BJ (cell line): ENCODE measurements around the gene TIA1. TPM values are rescaled to one million over a fixed set of nuclear protein-coding genes. Genes with fewer than 3 reads are reported as not detected.
"Not testable (repeated sequence)": the region's sequence is repeated elsewhere in the genome, so short reads cannot be mapped to it uniquely, and the experiment has no call there.

ENCODE experiments used
- CTCF ChIA-PET: fragments of 350-600 bp; formaldehyde crosslinking; extraction: SDS; loops from one replicate; lab custom pipeline; 2021; ENCODE audit warnings: antibody characterized with exemption, inconsistent platforms; lab: Yijun Ruan, JAX
- POLR2A ChIA-PET: fragments of 300-600 bp; sonication (Branson Sonifier 250); formaldehyde crosslinking; extraction: SDS; loops from one replicate; lab custom pipeline; 2021; ENCODE audit warnings: antibody characterized with exemption; lab: Charles Lee
- DNase-seq: peaks from one replicate; pipeline ENCODE4 v3.0.0-alpha.2; 2011; ENCODE audit warnings: low read depth
- H3K27me3 ChIP-seq: 2 replicates; pipeline ENCODE4 v1.6.0; 2011; ENCODE audit warnings: low read length; ENCODE audit not compliant: control insufficient read depth, insufficient read depth
- H3K36me3 ChIP-seq: 2 replicates; pipeline ENCODE4 v1.5.1; 2011; ENCODE audit warnings: low read length; ENCODE audit not compliant: control insufficient read depth, insufficient read depth
- H3K4me3 ChIP-seq: 2 replicates; pipeline ENCODE4 v1.5.1; 2011; ENCODE audit warnings: low read depth, mild to moderate bottlenecking, control low read depth, low read length
- polyA plus RNA-seq: library from polyadenylated mRNA; depleted of rRNA; stranded (reverse); fragments of >200 nt; gene quantifications from 2 replicates; pipeline ENCODE4 v1.2.3, GENCODE V29; 2011
- TF ChIP-seq, protein P1 (sequence below): IDR thresholded peaks from 2 replicates; pipeline ENCODE4 v1.5.1; 2011; ENCODE audit warnings: low read depth, mild to moderate bottlenecking, control low read depth, inconsistent platforms, low read length, moderate library complexity; ENCODE audit not compliant: insufficient read depth

Gene TIA1
- polyA plus RNA-seq, 1 experiment, result 60.1 TPM

DNA sequence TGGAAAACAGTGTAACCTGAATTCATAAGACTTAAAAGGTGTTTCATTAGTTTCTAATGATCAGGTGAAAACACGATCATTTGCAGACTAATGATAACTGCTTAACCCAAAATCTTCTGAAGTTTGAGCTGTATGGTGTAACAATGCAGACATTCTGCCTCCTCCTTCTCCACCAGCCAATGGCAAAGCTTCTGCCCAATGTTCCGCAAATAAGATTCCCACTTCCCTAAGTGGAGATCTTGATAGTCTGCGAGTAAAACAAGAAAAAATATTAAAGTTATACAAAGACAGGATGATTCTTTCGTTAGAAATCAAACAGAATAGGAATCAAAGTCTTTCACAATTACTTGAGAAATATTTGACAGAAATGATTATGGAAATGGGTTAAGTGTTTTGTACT, 65.7 kb downstream of the TIA1 start:
- POLR2A ChIA-PET, result no interaction called here
- CTCF ChIA-PET, result interaction anchor here (1.7 kb wide), 1 partner anchor 9 kb away, joined by 3 read pairs; no protein-coding TSS in a partner anchor

DNA sequence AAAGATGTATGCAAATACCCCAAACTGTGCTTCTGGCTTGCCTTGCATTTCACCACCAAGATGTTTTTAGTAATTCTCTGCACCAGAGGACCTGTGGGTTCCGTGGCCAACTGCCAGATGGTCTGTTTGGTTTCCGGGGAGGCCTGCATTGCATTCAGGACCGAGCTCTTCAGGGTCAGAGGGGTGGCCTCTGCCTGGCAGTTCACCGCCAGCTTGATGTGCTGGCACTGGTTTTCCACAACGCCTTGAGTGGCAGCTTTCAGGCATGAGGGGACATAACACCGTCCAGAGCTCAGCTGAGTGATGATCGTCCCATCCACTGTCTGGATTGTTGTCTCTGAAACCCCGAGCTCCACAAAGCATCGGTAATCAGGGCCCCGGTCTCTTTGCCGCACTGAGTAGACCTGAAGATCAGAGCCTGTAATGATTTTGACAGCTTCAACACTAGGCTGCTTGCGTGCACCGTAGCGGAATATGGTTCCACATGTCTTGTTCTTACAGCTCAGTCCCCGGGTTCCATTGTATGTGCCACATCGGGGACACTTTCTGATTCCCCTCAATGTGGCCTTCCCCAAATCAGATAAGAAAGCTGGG, 67.0 kb downstream of the TIA1 start:
- no peak for DNase-seq
- TF ChIP-seq, protein P1, sequence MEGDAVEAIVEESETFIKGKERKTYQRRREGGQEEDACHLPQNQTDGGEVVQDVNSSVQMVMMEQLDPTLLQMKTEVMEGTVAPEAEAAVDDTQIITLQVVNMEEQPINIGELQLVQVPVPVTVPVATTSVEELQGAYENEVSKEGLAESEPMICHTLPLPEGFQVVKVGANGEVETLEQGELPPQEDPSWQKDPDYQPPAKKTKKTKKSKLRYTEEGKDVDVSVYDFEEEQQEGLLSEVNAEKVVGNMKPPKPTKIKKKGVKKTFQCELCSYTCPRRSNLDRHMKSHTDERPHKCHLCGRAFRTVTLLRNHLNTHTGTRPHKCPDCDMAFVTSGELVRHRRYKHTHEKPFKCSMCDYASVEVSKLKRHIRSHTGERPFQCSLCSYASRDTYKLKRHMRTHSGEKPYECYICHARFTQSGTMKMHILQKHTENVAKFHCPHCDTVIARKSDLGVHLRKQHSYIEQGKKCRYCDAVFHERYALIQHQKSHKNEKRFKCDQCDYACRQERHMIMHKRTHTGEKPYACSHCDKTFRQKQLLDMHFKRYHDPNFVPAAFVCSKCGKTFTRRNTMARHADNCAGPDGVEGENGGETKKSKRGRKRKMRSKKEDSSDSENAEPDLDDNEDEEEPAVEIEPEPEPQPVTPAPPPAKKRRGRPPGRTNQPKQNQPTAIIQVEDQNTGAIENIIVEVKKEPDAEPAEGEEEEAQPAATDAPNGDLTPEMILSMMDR, result no peak
- Histone ChIP-seq H3K27me3 (no peaks in the 10 kb centered on the region), H3K4me3 (no peak overlapping the region), H3K36me3 (peaks cover 5% of the 10 kb centered on the region; the same call in 1 of the 2 replicates)
- ChIA-PET POLR2A (no interaction called here), CTCF (interaction anchor here (0.6 kb wide), 1 partner anchor 8 kb away, joined by 3 read pairs; no protein-coding TSS in a partner anchor)

More for the DNA sequence above, 65.7 kb downstream of the TIA1 start:
- Histone ChIP-seq H3K27me3 (no peaks in the 10 kb centered on the region), H3K36me3 (peaks cover 5% of the 10 kb centered on the region; the same call in 1 of the 2 replicates), H3K4me3 (no peak overlapping the region)
- no peak for DNase-seq
- TF ChIP-seq, protein P1, result no peak

DNA sequence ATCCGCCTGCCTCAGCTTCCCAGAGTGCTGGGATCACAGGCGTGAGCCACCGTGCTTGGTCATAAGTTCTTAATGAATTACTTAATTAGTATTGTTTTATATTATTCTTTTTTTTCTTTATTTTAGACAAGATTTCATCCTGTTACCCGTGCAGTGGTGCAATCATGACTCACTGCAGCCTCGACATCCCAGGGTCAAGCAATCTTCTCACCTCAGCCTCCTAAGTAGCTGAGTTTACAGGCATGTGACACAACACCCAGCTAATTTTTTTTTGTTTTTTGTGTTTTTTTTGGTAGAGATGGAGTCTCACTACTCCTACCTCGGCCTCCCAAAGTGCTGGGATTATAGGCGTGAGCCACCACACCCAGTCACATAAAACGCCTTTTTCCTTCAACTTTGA, 74.9 kb downstream of the TIA1 start:
- Histone ChIP-seq H3K36me3 (peaks cover 1% of the 10 kb centered on the region; the same call in 1 of the 2 replicates), H3K27me3 (no peaks in the 10 kb centered on the region), H3K4me3 (no peak overlapping the region)
- DNase-seq, result no peak
- ChIA-PET POLR2A (interaction anchor here (0.6 kb wide), 1 partner anchor 16 kb away, joined by 3 read pairs; no protein-coding TSS in a partner anchor), CTCF (interaction anchor here (0.6 to 0.9 kb wide), 2 partner anchors 8 to 10 kb away, joined by 3 read pairs; no protein-coding TSS in a partner anchor)
- TF ChIP-seq, protein P1, result no peak

DNA sequence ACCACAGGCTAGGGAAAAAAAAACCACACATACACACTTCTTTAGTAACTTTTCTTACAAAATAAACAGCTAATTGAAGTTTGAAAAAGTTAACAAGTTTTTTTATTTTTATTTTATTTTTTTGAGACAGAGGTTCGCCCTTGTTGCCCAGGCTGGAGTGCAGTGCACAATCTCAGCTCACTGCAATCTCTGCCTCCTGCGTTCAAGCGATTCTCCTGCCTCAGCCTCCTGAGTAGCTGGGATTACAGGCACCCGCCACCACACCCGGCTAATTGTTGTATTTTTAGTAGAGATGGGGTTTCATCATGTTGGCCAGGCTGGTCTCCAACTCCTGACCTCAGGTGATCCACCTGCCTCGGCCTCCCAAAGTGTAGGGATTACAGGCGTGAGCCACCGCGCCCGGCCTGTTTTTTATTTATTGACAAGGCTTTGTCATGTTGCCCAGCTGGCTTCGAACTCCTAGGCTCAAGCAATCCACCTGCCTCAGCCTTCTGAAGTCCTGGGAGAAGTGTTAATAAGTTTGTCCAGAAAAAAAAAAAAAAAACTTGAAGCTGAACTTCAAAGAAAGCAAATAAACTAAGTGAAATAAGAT, 78.7 kb downstream of the TIA1 start:
- ChIA-PET CTCF (interaction anchor here (0.6 kb wide), 1 partner anchor 20 kb away, joined by 3 read pairs; no protein-coding TSS in a partner anchor), POLR2A (interaction anchor here (0.6 kb wide), 1 partner anchor 757 kb away, joined by 8 read pairs; no protein-coding TSS in a partner anchor)
- H3K27me3 ChIP-seq, DNase-seq, H3K36me3 ChIP-seq, H3K4me3 ChIP-seq: not testable (repeated sequence)

DNA sequence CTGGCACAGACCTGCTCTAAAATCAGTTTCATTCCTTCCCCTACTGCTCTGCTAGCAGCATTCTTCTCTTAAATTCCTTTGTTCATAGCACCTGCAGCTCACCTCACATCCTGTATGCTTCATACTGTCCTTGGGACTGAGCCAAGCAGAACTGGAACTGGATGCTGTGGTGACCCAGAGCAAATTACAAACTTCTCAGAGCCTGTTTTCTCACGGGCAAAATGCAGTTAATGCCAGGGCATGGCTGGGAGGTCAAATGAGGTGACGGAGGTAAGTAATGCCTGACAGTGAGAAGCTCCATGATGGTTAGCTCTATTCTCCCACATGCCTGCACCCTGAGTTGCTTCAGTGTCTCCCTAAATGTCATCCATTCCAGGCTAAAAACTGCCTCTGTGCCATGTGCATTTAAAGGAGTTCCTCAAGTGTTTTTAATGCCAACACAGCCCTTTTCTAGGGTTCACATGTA, 87.3 kb downstream of the TIA1 start:
- CTCF ChIA-PET, result no interaction called here
- TF ChIP-seq, protein P1, result no peak
- no peak overlapping the region for H3K4me3 ChIP-seq
- POLR2A ChIA-PET, result no interaction called here
- DNase-seq, result no peak
- no peaks in the 10 kb centered on the region for H3K27me3 ChIP-seq
- H3K36me3 ChIP-seq, result peaks cover 2% of the 10 kb centered on the region
